Osteocyte (in vitro differentiated cells): Measurements from ENCODE around the gene OPCML. TPM values are rescaled to one million over a fixed set of nuclear protein-coding genes. Genes with fewer than 3 reads are reported as not detected.

Source experiments
- DNase-seq: peaks from one replicate; pipeline ENCODE4 v3.0.0; 2021; ENCODE audit warnings: mixed read lengths; ENCODE audit not compliant: unreplicated experiment; ENCODE audit errors: extremely low spot score
- H3K27ac Mint-ChIP-seq: one replicate; pipeline ENCODE4 v1.8.0; 2021; ENCODE audit warnings: mild to moderate bottlenecking, mixed read lengths; ENCODE audit not compliant: unreplicated experiment
- H3K27me3 Mint-ChIP-seq: one replicate; pipeline ENCODE4 v1.8.0; 2021; ENCODE audit warnings: mixed read lengths; ENCODE audit not compliant: unreplicated experiment
- H3K36me3 Mint-ChIP-seq: one replicate; pipeline ENCODE4 v1.8.0; 2021; ENCODE audit warnings: mixed read lengths; ENCODE audit not compliant: unreplicated experiment
- H3K4me1 Mint-ChIP-seq: one replicate; pipeline ENCODE4 v1.8.0; 2021; ENCODE audit warnings: mixed read lengths; ENCODE audit not compliant: unreplicated experiment
- H3K4me3 Mint-ChIP-seq: one replicate; pipeline ENCODE4 v1.8.0; 2021; ENCODE audit warnings: mild to moderate bottlenecking, moderate library complexity, mixed read lengths; ENCODE audit not compliant: unreplicated experiment
- H3K9me3 Mint-ChIP-seq: one replicate; pipeline ENCODE4 v1.8.0; 2021; ENCODE audit warnings: mixed read lengths; ENCODE audit not compliant: unreplicated experiment
- CTCF ChIP-seq: fragments of 200-600 bp; sonication (generic); IDR thresholded peaks from 2 replicates; pipeline ENCODE4 v1.5.0; 2021; ENCODE audit warnings: antibody characterized with exemption, mild to moderate bottlenecking, moderate library complexity
- total RNA-seq: library from RNA; stranded (reverse); gene quantifications from 2 replicates; pipeline ENCODE4 v1.2.1, GENCODE V29; 2021

The OPCML gene
- total RNA-seq, 1 donor from 2014 or later, result 0.11 TPM

- Mint-ChIP-seq H3K36me3 (no peaks in the 10 kb centered on the region), H3K27ac (no peak overlapping the region), H3K27me3 (no peaks in the 10 kb centered on the region), H3K9me3 (no peaks in the 10 kb centered on the region), H3K4me1 (peaks cover 19% of the 10 kb centered on the region), H3K4me3 (no peak overlapping the region)
- no peak for DNase-seq
- no peak for TF ChIP-seq CTCF
Measured at GRCh38 chr11:132846075-132846474, 686.2 kb downstream of the OPCML start.

GRCh38 chr11:132844956-132845696 is 687.2 kb downstream of the OPCML start:
- Mint-ChIP-seq H3K4me1 (peaks cover 19% of the 10 kb centered on the region), H3K4me3 (no peak overlapping the region), H3K9me3 (no peaks in the 10 kb centered on the region), H3K27ac (no peak overlapping the region), H3K27me3 (no peaks in the 10 kb centered on the region), H3K36me3 (no peaks in the 10 kb centered on the region)
- DNase-seq, result no peak
- TF ChIP-seq CTCF, result no peak

GRCh38 chr11:132840660-132841059 is 691.6 kb downstream of the OPCML start:
- no peak overlapping the region for H3K4me3 Mint-ChIP-seq
- peaks cover 20% of the 10 kb centered on the region for H3K4me1 Mint-ChIP-seq
- H3K27ac Mint-ChIP-seq, result no peak overlapping the region
- no peak for TF ChIP-seq CTCF
- no peaks in the 10 kb centered on the region for H3K36me3 Mint-ChIP-seq
- no peaks in the 10 kb centered on the region for H3K9me3 Mint-ChIP-seq
- no peak for DNase-seq
- H3K27me3 Mint-ChIP-seq, result no peaks in the 10 kb centered on the region

- Mint-ChIP-seq H3K27me3 (no peaks in the 10 kb centered on the region), H3K9me3 (no peaks in the 10 kb centered on the region), H3K36me3 (no peaks in the 10 kb centered on the region), H3K4me1 (peaks cover 17% of the 10 kb centered on the region), H3K27ac (no peak overlapping the region), H3K4me3 (no peak overlapping the region)
- no peak for TF ChIP-seq CTCF
- DNase-seq, result no peak
Measured at GRCh38 chr11:132840191-132840590, 692.1 kb downstream of the OPCML start.

- Mint-ChIP-seq H3K4me1 (peaks cover 11% of the 10 kb centered on the region), H3K27ac (no peak overlapping the region), H3K9me3 (no peaks in the 10 kb centered on the region), H3K27me3 (no peaks in the 10 kb centered on the region), H3K4me3 (no peak overlapping the region), H3K36me3 (no peaks in the 10 kb centered on the region)
- TF ChIP-seq CTCF, result no peak
- DNase-seq, result no peak
Measured at GRCh38 chr11:132839236-132839945, 692.9 kb downstream of the OPCML start.
